A673 (cell line): ENCODE measurements around the gene TTC28. TPM values are rescaled to one million over a fixed set of nuclear protein-coding genes. Genes with fewer than 3 reads are reported as not detected.

Experiments
- BruUV-seq: library from RNA; stranded (reverse); fragments of 400-500 nt; replicated peaks from 2 replicates; lab custom pipeline; 2021; lab: Mats Ljungman, UMichigan
- CTCF ChIA-PET: fragments of 300-600 bp; sonication (Branson Sonifier 250); formaldehyde crosslinking; loops from one replicate; lab custom pipeline; 2022; ENCODE audit warnings: antibody characterized with exemption; lab: Charles Lee
- POLR2A ChIA-PET: fragments of 300-600 bp; sonication (Branson Sonifier 250); formaldehyde crosslinking; loops from one replicate; lab custom pipeline; 2022; ENCODE audit warnings: antibody characterized with exemption; ENCODE audit not compliant: low non-redundant PET; lab: Charles Lee
- DNase-seq: peaks from one replicate; pipeline ENCODE4 v3.0.0-alpha.2; 2015; ENCODE audit warnings: low spot score
- H3K27ac ChIP-seq: fragments of 200-600 bp; sonication (generic); 2 replicates; pipeline ENCODE4 v1.5.1; 2016; ENCODE audit warnings: mixed run types, low read depth, mild to moderate bottlenecking, mixed read lengths, antibody characterized with exemption, low read length; ENCODE audit not compliant: poor library complexity, severe bottlenecking
- H3K27me3 ChIP-seq: fragments of 200-600 bp; sonication (generic); replicated peaks from 2 replicates; pipeline ENCODE4 v1.6.1; 2017; ENCODE audit warnings: mixed run types, low read depth, mild to moderate bottlenecking, mixed read lengths, antibody characterized with exemption, low read length; ENCODE audit not compliant: insufficient read depth, poor library complexity
- H3K36me3 ChIP-seq: fragments of 200-600 bp; sonication (generic); 2 replicates; pipeline ENCODE4 v1.6.1; 2016; ENCODE audit warnings: mixed run types, mild to moderate bottlenecking, mixed read lengths, antibody characterized with exemption, low read length; ENCODE audit not compliant: insufficient read depth, poor library complexity, severe bottlenecking
- H3K4me1 ChIP-seq: fragments of 200-600 bp; sonication (generic); 2 replicates; pipeline ENCODE4 v1.6.1; 2017; ENCODE audit warnings: mixed run types, mild to moderate bottlenecking, mixed read lengths, antibody characterized with exemption, low read length; ENCODE audit not compliant: insufficient read depth, poor library complexity, severe bottlenecking
- H3K4me3 ChIP-seq: fragments of 200-600 bp; sonication (generic); 2 replicates; pipeline ENCODE4 v1.5.1; 2016; ENCODE audit warnings: low read depth, mixed run types, mild to moderate bottlenecking, mixed read lengths, low read length; ENCODE audit not compliant: poor library complexity, severe bottlenecking
- H3K9me3 ChIP-seq: fragments of 200-600 bp; sonication (generic); 2 replicates; pipeline ENCODE4 v1.6.1; 2016; ENCODE audit warnings: mixed run types, low read depth, mild to moderate bottlenecking, mixed read lengths, antibody characterized with exemption, low read length; ENCODE audit not compliant: poor library complexity, severe bottlenecking
- EZH2 ChIP-seq: fragments of 200-600 bp; sonication (generic); IDR thresholded peaks from 2 replicates; pipeline ENCODE4 v1.6.1; 2017; ENCODE audit warnings: borderline replicate concordance, low read depth, mild to moderate bottlenecking, mixed read lengths, antibody characterized with exemption, low read length; ENCODE audit not compliant: poor library complexity, severe bottlenecking
- intact Hi-C: fragments of 100-400 bp; cut with micrococcal nuclease; formaldehyde crosslinking; loops from one replicate; pipeline ENCODE4 v1.10.0; 2022; ENCODE audit not compliant: unreplicated experiment
- total RNA-seq: library from RNA; stranded (reverse); gene quantifications from 2 replicates; pipeline ENCODE4 v1.2.3, GENCODE V29; 2021
- TF ChIP-seq, protein P1 (sequence below): fragments of 300-800, 200-600 bp; sonication (generic); conservative IDR thresholded peaks from 2 replicates; pipeline ENCODE4 v1.5.1; 2017; ENCODE audit warnings: low read depth, mild to moderate bottlenecking, antibody characterized with exemption, low read length, moderate library complexity, mixed read lengths

TTC28 gene
- total RNA-seq, 1 experiment from 2014 or later = 48.7 TPM

DNA sequence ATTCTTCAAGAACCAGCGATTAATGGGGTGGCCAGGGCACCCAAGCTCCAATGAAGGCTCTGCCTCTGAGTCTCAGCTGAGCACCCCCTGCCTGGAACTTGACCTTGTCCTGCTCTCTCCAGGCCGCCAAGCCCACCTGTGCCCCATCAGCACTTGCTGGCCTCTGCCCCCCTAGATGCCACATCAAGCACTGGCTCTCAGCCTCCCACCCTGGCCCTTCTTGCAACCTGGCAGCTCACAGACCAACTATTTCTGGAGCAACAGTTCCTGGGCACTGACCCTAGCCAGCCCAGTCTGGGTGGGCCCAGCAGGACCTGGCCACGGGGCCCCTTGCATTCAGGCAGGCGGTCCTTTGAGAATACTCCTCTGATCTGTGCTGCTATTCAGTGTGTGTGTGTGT, 661.8 kb downstream of the TTC28 start:
- no peak overlapping the region for H3K27ac ChIP-seq
- POLR2A ChIA-PET = no interaction called here
- H3K9me3 ChIP-seq = no peaks in the 10 kb centered on the region
- TF ChIP-seq, protein P1, sequence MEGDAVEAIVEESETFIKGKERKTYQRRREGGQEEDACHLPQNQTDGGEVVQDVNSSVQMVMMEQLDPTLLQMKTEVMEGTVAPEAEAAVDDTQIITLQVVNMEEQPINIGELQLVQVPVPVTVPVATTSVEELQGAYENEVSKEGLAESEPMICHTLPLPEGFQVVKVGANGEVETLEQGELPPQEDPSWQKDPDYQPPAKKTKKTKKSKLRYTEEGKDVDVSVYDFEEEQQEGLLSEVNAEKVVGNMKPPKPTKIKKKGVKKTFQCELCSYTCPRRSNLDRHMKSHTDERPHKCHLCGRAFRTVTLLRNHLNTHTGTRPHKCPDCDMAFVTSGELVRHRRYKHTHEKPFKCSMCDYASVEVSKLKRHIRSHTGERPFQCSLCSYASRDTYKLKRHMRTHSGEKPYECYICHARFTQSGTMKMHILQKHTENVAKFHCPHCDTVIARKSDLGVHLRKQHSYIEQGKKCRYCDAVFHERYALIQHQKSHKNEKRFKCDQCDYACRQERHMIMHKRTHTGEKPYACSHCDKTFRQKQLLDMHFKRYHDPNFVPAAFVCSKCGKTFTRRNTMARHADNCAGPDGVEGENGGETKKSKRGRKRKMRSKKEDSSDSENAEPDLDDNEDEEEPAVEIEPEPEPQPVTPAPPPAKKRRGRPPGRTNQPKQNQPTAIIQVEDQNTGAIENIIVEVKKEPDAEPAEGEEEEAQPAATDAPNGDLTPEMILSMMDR = no peak
- no peak for TF ChIP-seq EZH2
- CTCF ChIA-PET = no interaction called here
- no peaks in the 10 kb centered on the region for H3K4me1 ChIP-seq
- BruUV-seq = no TSS peak
- no peaks in the 10 kb centered on the region for H3K27me3 ChIP-seq
- no peak for DNase-seq
- no peaks in the 10 kb centered on the region for H3K36me3 ChIP-seq
- intact Hi-C loops = no loop called here
- H3K4me3 ChIP-seq = no peak overlapping the region

DNA sequence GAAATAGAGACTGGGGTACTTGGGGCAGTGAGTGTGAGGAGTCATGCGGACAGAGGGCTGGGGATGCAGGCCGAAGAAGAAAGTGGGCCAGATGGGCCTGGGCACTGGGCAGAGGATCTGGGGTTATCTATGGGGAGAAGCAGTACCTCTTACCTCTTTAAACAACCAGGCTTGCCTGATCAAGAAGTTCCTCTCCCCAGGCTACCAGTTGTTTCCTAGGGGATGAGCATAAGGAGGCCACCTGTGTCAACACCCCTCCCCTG, 662.2 kb downstream of the TTC28 start:
- Histone ChIP-seq H3K27me3 (no peaks in the 10 kb centered on the region), H3K9me3 (no peaks in the 10 kb centered on the region), H3K4me3 (no peak overlapping the region), H3K4me1 (no peaks in the 10 kb centered on the region), H3K27ac (no peak overlapping the region), H3K36me3 (no peaks in the 10 kb centered on the region)
- ChIA-PET CTCF (no interaction called here), POLR2A (no interaction called here)
- no peak for DNase-seq
- no peak for TF ChIP-seq EZH2
- TF ChIP-seq, protein P1 = no peak
- intact Hi-C loops = no loop called here
- no TSS peak for BruUV-seq

DNA sequence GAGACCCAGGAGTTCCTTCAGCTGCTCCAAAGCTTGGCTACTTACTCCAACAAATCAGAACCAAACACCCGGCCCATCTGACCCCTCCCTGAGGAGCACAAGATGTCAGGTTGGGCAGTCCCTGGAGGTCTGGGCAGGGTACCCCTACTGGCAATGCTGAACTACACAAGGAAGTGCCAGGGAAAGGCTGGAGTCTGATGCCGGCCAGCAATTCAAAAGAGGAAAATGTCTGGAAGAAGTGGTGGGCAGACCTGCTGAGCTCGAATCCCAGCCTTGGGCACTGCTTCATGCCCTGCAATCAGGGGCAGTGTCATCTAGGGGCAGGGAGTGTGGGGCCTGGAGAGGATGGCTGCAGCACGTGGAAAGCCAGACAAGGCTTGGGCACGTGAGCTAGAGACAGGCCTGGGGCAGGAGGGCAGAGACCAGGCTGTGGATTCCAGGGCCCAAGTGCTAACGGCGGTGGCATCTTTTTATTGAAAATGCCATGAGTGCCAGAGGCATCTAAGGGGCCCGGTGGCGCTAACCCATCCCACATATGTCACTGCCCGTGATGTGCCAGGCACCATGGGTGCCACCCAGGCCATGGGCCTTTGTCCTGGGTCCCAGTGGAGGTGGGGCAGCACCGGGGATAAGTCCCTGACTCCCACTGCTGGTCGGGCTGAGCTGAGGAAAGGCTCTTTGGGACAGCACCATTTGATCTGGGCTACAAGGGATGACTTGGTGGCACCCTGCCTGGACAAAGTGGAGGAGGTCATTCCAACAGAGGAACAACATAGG, 662.7 kb downstream of the TTC28 start:
- CTCF ChIA-PET = no interaction called here
- TF ChIP-seq, protein P1 = no peak
- no peak for TF ChIP-seq EZH2
- Histone ChIP-seq H3K9me3 (no peaks in the 10 kb centered on the region), H3K4me1 (no peaks in the 10 kb centered on the region), H3K27me3 (no peaks in the 10 kb centered on the region), H3K27ac (no peak overlapping the region), H3K4me3 (no peak overlapping the region), H3K36me3 (no peaks in the 10 kb centered on the region)
- POLR2A ChIA-PET = no interaction called here
- BruUV-seq = no TSS peak
- intact Hi-C loops = no loop called here
- DNase-seq = no peak
